ENCODE data around the gene SPG7.

Gene SPG7

GRCh38 chr16:89598199-89598598 is 90.0 kb downstream of the SPG7 start:
- peak; percentile 58 for DNase-seq (ENCODE audit: low read depth)
- H3K4me3 ChIP-seq (ENCODE audit: control insufficient read depth, low read depth, low read length) = no peak overlapping the region
- TF ChIP-seq CTCF (conservative IDR thresholded peaks at IDR 0.05; ENCODE audit: control insufficient read depth, insufficient read depth, low read depth, low read length) = no peak

GRCh38 chr16:89599451-89599858 is 91.3 kb downstream of the SPG7 start:
- peak; percentile 22 for DNase-seq (ENCODE audit: low read depth)
- TF ChIP-seq CTCF (conservative IDR thresholded peaks at IDR 0.05; ENCODE audit: control insufficient read depth, insufficient read depth, low read depth, low read length) = peak; percentile 22
- no peak overlapping the region for H3K4me3 ChIP-seq (ENCODE audit: control insufficient read depth, low read depth, low read length)

GRCh38 chr16:89599902-89600301 is 91.7 kb downstream of the SPG7 start:
- TF ChIP-seq CTCF (conservative IDR thresholded peaks at IDR 0.05; ENCODE audit: control insufficient read depth, insufficient read depth, low read depth, low read length) = no peak
- no peak overlapping the region for H3K4me3 ChIP-seq (ENCODE audit: control insufficient read depth, low read depth, low read length)
- no peak for DNase-seq (ENCODE audit: low read depth)

GRCh38 chr16:89600427-89600826 is 92.2 kb downstream of the SPG7 start:
- no peak for DNase-seq (ENCODE audit: low read depth)
- H3K4me3 ChIP-seq (ENCODE audit: control insufficient read depth, low read depth, low read length) = no peak overlapping the region
- no peak for TF ChIP-seq CTCF (conservative IDR thresholded peaks at IDR 0.05; ENCODE audit: control insufficient read depth, insufficient read depth, low read depth, low read length)

- no peak overlapping the region for H3K4me3 ChIP-seq (ENCODE audit: control insufficient read depth, low read depth, low read length)
- DNase-seq (ENCODE audit: low read depth) = no peak
- no peak for TF ChIP-seq CTCF (conservative IDR thresholded peaks at IDR 0.05; ENCODE audit: control insufficient read depth, insufficient read depth, low read depth, low read length)
These were observed 92.8 kb downstream of the SPG7 start for GRCh38 chr16:89600956-89601355.

GRCh38 chr16:89601906-89602272 is 93.7 kb downstream of the SPG7 start:
- DNase-seq (ENCODE audit: low read depth) = no peak
- no peak overlapping the region for H3K4me3 ChIP-seq (ENCODE audit: control insufficient read depth, low read depth, low read length)
- TF ChIP-seq CTCF (conservative IDR thresholded peaks at IDR 0.05; ENCODE audit: control insufficient read depth, insufficient read depth, low read depth, low read length) = no peak

- DNase-seq (ENCODE audit: low read depth) = peak; percentile 86
- H3K4me3 ChIP-seq (ENCODE audit: control insufficient read depth, low read depth, low read length) = no peak overlapping the region
- TF ChIP-seq CTCF (conservative IDR thresholded peaks at IDR 0.05; ENCODE audit: control insufficient read depth, insufficient read depth, low read depth, low read length) = no peak
These were observed 94.2 kb downstream of the SPG7 start for GRCh38 chr16:89602273-89602951.
